22Rv1 (cell line): ENCODE results near the gene RAD23B.

ENCODE experiments used
- H3K27ac ChIP-seq: fragments of 450-650 bp; 2 replicates; pipeline ENCODE4 v1.5.1; 2017
- ZFX ChIP-seq: fragments of 450-650 bp; IDR thresholded peaks from 2 replicates; pipeline ENCODE4 v1.6.1; 2017; ENCODE audit warnings: antibody characterized with exemption, borderline replicate concordance
- TF ChIP-seq, protein P1 (sequence below): fragments of 450-650 bp; IDR thresholded peaks from 2 replicates; pipeline ENCODE4 v1.5.1; 2017; ENCODE audit warnings: mild to moderate bottlenecking

Gene RAD23B

DNA sequence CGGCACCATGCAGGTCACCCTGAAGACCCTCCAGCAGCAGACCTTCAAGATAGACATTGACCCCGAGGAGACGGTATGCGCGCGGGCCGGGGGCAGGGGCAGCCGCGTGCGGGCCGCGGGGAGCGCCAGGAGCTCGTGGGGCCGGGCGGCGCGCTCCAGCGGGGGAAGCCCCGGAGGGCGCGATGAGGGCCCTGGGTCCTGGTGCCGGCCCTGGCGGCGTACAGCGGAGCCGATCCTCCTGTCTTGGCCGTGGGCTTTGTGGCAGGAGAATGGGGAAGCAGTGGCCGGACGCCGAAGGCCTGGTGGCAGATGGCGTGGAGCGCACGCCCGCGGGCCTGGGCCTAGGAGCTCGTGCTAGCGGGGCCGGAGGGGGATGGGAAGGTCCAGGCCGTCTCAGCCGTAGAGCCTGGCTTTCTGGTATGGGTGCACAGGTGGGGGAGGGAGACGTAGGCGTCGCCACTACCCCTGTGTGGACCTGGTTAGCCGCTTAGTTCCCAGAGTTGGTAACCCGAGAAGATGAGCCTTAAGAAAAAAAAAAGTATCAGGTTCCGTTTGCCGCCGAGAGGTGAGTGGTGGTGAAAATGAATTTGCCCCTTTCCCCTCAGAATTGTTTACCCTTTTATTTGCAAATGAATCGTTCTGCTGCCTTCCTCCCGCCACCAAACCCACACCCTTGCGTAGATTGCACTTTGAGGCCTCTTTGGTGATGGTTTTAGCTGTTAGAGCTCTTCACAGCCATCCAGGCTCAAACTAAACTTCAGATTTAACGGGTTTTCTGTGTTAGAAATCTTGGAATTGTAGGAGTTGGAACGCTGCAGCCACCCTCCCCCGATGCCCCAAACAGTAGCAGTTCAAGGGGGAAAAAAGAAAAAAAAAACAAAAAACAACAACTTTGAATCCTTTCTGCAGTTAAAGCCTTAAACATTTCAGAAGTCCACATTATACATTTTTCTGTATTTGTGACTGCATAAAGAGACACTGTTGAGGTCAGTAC is 841 bp downstream of the RAD23B start:
- peak overlapping the region; percentile 94 for H3K27ac ChIP-seq
- TF ChIP-seq ZFX: no peak
- TF ChIP-seq, protein P1, sequence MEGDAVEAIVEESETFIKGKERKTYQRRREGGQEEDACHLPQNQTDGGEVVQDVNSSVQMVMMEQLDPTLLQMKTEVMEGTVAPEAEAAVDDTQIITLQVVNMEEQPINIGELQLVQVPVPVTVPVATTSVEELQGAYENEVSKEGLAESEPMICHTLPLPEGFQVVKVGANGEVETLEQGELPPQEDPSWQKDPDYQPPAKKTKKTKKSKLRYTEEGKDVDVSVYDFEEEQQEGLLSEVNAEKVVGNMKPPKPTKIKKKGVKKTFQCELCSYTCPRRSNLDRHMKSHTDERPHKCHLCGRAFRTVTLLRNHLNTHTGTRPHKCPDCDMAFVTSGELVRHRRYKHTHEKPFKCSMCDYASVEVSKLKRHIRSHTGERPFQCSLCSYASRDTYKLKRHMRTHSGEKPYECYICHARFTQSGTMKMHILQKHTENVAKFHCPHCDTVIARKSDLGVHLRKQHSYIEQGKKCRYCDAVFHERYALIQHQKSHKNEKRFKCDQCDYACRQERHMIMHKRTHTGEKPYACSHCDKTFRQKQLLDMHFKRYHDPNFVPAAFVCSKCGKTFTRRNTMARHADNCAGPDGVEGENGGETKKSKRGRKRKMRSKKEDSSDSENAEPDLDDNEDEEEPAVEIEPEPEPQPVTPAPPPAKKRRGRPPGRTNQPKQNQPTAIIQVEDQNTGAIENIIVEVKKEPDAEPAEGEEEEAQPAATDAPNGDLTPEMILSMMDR: no peak

- TF ChIP-seq, protein P1: no peak
- no peak for TF ChIP-seq ZFX
- peak overlapping the region; percentile 94 for H3K27ac ChIP-seq
Measured at GRCh38 chr9:107284636-107285035, 1.6 kb downstream of the RAD23B start.

DNA sequence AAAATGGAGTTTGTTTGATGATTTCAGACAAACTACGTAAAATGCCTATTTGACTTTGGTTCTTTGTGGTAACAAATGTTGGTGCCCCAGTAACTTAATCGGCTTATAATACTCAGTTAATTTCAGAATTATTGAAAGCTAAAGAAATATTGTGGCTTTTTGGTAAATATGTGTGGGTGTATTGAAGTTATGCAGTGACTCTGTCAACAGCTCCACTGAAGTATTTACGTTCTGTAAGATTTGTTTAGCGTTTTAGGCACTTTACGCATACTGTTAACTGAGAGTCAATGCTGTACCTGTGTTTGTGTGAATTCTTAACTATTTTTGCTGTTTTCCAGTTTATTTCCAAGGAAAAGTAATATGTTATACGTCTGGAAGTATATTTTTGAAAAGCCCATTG is 2.2 kb downstream of the RAD23B start:
- no peak for TF ChIP-seq ZFX
- TF ChIP-seq, protein P1: no peak
- H3K27ac ChIP-seq: peak overlapping the region; percentile 94

- H3K27ac ChIP-seq: peak overlapping the region; percentile 94
- TF ChIP-seq, protein P1: no peak
- TF ChIP-seq ZFX: no peak
Measured at GRCh38 chr9:107286057-107286456, 3.0 kb downstream of the RAD23B start.

- H3K27ac ChIP-seq: no peak overlapping the region
- TF ChIP-seq ZFX: no peak
- TF ChIP-seq, protein P1: no peak
Measured at GRCh38 chr9:107288701-107289100, 5.6 kb downstream of the RAD23B start.

DNA sequence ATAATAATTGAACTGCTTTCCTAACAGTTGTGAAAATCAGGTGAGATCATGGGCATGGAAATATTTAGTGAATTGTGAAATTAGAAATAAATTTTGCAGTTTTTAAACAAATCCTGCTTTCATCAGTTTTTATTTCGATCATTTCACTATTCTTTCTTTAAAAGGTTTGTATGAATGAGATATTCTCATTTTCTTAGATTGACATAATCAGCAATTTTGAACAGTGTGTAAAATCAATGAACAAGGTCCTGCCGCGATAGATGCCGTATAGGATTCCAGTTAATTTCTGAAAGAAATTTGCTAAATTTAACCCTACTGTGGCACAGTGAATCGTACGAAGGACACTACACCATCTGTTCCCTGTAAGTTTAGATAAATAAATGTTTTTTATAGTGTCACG is 7.5 kb downstream of the RAD23B start:
- TF ChIP-seq, protein P1: no peak
- TF ChIP-seq ZFX: no peak
- no peak overlapping the region for H3K27ac ChIP-seq
